Stimulated activated naive CD4-positive, alpha-beta T cell treated with Interleukin-2 at 50 U/mL for 16 hours (primary cell): ENCODE results near the gene LGALS1.

Experiments used
- DNase-seq: peaks from one replicate; lab custom pipeline; 2025; lab: John Stamatoyannopoulos, UW

The LGALS1 gene

DNA sequence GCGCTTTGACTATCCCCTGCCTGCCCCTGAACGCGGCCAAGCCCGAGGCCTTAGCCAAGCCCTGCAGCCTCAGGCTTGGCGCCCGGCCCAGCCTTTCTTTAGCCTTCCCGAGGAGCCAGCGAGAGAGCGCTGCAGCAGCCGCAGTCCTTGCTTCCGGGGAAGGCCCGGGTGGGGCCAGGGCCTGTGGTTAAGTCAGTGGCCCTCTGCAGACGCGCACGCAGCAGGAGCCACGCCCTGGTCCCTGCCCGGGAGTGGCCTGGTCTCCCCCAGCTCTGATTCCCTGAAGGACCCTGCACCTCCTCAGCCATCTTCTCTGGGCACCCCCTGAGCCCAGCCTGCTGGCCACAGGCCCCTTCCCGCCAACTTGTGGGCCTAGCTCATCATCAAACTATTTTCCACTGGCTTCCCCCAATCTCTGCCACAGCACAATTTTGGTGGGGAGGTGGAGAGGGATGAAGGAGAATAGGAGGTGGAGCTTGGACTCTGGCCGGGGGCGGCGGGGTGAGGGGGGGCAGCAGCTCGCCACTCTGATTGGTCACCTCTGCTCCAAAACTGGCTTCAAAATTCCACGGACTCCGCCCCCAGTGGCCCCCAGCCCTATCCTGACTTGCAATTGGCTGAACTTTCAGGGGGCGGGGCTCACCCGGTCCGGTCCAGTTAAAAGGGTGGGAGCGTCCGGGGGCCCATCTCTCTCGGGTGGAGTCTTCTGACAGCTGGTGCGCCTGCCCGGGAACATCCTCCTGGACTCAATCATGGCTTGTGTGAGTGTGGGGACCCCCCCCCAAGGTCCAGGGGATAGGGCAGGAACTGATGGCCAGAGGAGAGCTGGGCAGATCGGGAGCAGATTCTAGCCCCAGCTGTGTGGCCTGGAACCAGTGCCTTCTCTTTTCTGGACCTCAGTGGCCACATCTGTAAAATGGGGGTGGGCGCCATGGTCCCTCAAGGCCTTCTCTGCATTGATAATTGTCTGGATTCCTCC, at the start of gene LGALS1:
Gene LGALS1, plus strand, starts transcription at position 686 of the 979 bp plus-strand sequence. Its CDS starts 67 bp downstream, at position 753.
- peak; percentile 43 for DNase-seq

DNA sequence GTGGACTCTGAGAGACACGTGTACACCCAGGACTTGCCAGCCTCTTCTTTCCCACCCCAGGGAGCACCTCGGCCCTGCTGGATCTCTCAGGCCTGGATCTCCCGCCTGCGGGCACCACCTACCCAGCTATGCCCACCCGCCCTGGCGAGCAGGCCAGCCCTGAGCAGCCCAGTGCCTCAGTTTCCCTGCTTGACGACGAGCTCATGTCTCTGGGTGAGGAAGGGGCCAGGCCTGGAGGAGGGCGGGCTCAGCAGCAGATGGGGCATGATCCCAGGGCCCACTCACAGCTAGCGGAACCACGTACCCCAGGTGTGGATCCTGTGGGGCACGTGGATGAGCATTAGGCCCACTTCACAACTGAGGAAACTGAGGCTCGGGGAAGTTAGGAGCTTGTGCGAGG, 49.7 kb upstream of the LGALS1 start:
- DNase-seq = no peak

DNA sequence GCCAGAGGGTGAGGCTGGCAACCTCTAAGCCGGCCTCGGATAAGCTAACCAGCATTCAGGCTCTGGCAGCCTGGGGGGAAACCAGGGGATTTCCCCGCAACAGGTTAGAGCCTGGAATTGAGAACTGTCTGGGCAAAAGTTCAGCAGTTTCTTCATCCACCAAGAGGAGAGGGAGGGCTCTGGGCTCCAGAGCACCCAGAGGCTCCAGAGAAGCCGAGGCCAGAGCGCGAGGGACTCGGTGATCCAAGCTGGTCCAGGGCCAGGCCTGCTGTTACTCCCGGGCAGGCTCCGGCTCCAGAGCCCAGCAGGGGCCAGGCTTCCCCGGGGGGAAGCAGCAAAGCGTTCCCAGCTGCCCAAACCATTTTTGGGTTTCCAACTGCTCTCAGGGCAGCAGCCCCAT, 49.3 kb upstream of the LGALS1 start:
- no peak for DNase-seq

DNA sequence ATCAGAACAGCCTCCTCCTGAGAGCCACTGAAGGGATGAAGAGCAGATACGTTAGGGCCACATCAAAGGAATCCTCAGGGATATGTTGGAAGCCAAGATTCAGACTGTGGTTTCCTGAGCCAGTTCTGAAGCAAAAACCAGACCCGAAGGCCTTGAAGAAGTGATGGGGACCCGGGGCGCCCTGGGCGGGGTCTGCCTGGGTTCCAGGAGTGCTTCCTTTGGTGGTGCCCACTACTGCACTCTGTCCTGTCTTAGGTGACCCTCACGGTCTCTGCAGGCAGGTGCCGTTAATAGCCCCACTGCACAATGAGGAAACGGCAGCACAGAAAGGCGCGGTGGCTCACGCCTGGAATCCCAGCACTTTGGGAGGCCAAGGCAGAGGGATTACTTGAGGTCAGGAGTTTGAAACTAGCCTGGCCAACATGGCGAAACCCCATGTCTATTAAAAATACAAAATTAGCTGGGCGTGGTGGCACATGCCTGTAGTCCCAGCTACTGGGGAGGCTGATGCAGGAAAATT, 48.8 kb upstream of the LGALS1 start:
- no peak for DNase-seq

DNA sequence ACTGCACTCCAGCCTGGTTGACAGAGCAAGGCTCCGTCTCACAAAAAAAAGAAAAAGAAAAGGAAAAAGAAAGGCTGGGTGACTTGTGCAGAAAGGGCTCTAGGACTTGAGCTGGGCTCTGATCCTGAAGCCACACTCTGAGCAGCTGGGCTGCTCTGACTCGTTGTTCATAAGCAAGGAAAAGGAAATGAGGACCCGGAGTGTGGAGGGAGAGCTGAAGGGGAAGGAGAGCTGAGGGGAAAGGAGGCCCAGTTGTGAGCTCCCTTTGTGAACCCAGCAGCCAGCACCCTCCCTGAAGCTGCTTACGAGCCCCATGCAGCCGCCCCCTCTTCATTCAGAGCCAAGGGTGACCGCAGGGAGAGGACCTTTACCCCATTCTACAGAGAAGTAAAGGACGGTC, 48.3 kb upstream of the LGALS1 start:
- DNase-seq = no peak

DNA sequence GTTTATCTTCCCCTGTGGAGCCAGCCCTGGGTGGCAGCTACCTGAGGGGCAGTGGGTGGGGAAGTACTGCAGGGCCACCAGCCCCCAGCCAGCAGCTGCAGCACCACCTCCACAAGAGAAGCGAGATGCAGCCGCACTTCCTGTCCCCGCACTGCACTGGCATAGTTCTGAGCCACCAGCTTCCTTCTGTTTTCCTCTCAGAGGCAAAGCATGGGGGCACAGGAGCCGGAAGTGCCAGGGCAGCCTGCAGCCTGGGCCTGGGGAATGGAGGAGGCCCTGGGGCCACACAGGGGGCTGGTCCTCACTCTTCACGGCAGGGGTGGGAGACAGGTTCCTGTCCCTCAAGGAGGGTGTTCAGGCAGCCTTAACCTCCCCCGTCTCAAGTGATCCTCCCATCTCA, 47.9 kb upstream of the LGALS1 start:
- DNase-seq = peak; percentile 48

DNA sequence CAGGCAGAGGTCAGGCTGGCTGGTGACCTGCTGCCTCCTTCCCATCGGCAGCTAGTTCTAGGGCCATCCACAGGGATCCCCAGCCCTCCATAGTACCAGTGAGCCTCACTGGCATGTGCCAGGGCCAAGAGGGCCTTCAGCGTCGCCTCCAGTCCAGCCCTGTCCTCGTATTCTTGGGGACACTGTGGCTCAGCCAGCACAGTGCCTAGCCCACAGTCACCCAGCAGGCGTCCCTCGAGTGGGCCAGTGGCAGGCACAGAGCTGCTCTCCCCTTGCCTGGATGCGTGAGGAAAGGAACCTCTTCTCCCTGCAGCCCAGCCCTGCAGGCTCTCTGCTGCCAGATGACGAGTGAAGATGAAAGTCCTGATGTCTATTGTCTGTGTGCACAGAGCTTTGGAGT, 46.6 kb upstream of the LGALS1 start:
- no peak for DNase-seq

DNA sequence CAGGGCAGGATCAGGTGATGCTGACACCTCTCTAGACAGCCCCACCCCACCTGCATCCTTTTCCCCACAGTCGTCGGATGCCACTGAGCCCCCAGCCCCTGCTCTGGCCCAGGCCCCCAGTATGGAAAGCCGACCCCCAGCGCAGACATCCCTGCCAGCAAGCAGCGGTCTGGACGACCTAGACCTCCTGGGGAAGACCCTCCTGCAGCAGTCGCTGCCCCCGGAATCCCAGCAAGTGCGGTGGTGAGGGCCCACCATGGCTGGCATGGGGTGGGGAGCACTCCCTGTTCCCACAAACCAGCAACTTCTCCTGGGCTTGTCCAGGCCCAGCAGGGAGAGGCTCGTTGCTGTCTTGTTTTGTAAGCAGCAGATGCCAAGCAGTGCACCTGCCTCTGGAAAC, 45.5 kb upstream of the LGALS1 start:
- DNase-seq = no peak

DNA sequence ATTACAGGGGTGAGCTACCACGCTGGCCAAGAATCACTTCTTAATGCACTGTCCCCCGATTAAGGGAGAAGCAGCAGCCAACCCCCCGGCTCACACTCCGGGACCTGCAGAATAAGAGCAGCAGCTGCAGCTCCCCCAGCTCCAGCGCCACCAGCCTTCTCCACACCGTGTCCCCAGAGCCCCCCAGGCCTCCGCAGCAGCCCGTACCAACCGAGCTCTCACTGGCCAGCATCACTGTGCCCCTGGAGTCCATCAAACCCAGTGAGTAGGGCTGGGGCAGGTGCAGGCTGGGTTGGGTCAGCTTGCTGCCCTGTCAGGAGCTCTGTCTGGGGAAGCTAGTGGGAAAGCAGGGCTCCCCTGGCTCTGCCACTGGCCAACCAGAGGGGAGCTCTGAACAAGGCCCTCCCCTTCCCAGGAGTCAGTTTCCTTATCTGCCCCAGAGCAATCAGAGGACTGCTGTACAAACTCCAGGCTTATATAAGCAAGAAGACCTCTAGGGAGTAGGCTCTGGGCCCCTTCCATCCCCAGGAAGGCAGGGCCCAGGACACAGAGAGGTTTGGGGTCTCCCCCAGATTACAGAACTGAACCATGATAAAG, 44.5 kb upstream of the LGALS1 start:
- no peak for DNase-seq

DNA sequence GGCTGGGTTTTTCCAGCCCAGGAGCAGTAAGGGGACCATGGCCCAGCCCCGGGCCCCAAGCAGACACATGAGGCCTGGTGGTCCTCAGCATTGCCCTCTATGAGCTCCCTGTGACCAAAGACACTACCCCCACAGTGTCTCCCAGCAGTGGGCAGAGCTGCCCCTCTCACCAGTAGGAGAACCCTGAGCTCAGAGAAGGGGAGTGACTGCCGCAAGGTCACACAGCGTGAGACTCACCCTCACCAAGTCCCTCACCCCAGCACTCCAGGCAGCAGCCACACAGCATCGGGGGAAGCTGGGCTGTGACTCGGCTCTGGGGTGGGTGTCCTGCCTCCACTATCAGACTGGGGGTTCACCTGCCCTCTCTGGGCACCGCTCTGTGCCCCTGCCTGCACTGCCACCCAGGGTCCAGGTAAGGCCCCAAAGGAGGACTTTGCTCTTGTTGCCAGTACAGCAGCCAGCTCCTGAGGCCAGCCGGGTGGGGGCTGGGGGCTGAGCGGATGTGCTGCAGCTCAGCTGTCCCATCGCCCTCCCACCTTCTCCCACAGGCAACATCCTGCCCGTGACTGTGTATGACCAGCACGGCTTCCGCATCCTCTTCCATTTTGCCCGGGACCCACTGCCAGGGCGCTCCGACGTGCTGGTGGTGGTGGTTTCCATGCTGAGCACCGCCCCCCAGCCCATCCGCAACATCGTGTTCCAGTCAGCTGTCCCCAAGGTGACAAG, 43.8 kb upstream of the LGALS1 start:
- DNase-seq = no peak

DNA sequence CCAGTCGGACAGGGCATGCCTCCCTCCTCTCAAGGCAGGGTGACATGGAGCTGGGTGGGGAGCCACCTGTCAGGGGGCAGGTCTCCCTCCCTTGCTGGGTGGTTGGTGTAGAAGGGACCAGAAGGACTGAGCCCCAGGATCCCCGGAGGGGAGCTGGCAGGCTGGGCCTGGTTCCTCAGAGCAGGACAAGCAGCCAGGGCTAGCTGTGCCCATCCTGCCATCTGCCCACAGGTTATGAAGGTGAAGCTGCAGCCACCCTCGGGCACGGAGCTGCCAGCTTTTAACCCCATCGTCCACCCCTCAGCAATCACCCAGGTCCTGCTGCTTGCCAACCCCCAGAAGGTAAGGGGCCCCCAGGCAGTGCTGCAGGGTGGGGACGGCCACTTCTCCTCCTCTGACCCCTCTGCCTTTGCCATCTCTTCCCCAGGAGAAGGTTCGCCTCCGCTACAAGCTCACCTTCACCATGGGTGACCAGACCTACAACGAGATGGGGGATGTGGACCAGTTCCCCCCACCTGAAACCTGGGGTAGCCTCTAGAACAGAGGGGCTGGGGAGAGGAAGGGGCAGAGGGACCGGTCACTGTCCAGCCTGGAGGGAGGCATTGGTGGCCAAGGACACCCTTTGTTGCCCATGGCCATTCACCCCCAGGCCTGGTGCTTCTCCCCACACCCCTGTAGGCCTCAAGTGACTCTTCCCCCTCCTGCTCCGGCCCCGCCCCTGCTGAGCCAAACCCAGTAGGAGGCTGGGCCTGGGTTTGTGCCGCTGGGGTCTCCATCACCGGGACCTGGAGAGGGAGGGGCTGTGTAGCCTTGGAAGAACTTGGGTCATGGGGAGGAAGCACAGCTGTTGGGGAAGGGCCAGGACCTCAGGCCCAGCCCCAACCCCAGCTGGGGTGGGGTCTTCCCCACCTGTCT, 43.0 kb upstream of the LGALS1 start:
- DNase-seq = no peak

DNA sequence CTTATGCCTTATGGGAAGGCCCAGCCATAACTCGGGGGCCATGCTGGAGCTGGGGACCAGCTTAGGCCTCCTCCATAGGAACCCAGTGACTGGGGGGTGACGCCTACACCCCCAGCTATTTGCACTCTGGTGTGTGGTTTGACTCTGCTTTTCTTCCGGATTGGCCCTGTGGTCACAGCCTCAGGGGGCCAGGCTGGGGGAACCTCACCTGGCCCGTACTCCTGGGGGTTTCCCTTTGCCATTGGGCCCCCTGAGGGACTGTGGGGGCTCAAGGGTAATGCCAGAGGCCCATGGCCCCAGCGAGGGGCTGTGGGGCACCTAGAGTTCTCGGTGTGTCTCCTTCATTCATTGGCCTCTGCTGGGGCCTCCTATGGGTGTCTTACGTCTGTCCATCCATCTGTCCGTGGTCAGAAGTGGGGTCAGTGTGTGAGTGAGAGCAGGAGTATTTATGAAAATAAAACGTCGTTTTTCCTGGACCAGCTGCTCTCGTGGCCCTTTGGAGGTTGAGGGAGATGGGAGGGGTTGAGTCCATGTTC, 42.3 kb upstream of the LGALS1 start:
- DNase-seq = peak; percentile 29

DNA sequence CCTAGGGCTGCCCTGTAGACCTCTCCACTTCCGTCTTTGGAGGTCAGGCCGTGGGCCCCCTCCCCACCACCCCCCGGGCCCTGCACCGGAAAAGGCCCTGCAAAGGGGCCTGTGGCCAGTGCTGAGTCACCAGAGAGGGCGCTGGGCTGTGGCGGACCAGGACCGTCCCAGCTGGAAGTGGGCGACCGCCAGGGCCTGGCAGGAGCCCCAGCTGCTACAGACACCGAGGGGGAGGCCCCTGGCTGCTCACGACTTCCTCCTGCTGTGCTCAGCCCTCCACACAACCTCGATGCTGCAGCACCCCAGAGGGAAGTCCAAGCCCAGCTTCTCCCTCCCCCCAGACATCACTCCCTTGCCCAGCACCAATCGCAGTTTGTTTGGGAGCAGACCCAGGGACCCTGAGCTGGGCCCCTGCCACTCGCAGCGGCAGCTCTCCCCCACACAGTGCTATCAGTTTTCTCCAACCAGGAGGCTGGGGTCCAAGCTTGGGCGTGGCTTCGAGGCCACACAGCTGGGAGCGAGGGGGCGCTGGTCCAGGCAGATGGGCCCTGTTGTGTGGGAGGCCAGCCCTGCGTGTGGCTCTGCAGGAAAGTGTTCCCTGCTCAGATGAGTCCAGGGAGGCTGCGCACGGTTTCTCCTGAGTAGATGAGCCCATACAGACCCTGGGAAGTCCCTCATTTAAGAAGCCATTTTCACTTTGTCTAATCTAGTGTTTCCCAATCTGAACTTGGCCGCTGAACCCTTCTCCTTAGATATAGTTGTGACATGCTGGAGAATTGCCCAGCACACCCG, 41.6 kb upstream of the LGALS1 start:
- DNase-seq = peak; percentile 51

DNA sequence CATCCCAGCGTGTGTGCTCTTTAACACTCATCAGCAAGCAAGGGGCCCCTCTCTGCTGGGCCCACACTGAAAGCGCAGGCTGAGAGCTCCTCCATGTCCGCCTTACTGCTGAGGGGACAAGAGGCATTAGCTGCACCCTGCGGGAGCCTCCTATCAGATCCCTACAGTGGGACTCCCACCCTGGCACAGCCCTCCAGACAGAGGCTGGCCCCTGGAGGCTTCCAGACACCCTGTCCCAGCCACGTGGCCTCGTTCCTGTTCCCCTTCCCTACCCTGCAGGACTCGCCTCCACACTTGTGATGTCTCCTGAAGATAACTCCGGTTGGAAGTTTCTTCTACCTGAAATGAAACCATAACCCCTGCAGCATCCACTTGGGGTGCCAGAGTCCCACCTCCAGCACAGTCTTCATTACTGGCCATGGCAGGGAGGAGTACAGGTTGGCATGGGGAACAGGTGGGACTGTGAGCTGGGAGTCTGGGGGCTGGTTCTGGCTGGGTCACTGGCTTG, 41.0 kb upstream of the LGALS1 start:
- DNase-seq = no peak

DNA sequence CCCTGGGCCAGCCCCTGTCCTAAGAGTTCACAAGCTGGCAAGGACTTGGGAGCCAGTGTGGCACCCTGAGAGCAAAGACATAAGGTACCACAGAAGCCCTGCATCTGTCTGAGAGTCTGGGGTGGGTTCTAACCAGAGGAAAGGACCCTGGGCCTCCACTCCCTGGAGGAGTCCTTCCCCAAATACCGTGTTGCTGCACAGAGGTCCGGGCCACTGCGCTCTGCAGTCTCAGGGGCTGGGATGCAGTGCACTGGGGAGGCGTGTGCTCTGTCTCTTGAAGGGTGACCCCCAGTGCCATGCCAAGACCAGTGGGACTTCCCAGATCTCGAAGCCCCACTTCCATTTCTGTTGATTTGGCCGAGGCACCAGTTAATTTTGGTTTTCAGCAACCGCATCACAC, 40.3 kb upstream of the LGALS1 start:
- DNase-seq = no peak

DNA sequence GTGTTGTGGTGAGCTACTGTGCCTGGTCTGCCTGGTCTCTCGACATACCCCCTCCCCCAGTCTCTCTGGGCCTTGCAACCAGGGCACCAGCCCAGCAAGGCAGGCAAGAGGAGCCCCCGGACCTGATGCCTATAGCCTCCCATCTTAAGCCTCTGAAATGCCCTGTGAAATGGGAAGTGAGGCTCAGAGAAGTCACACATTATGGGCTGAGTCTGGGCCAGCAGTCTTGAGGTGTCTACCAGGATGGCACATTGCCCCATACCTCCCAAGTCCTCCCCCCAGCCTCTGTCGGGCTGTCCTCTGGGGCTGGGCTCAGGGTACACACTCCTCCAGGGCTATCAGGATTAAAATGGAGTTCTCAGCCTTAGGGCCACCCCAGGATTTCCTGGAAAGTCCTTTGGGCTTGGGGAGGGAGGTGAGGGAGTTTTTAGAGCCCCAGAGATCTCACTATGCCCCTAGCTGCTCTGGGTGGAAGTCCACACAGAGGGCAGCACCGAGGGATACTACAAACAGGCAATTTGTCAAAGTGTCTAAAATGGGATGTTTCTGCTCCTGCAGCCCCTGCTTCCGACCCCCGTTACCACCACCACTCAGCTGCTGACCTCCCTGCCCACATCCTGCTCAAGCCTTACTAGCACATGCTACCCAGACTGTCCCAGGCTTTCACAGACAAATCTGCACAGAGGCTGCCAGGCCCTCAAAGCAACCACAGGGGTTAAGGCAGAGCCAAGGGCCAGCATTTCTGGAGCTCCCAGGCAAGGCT, 39.1 kb upstream of the LGALS1 start:
- DNase-seq = no peak

DNA sequence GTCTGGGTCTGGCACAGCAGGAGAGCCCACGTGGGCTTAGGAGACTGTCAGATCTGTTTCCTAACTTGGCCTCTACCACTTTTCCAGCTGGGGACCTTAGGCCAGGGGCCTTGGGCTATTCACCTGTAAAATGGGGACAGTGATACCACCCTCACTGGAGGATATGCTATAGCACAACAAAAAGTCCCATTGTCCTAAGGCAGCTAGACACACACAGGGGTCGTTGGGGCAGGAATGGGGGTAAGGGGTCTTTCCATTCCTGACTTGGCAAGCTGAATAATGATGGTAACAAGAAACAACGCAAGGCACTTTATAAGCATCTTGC, 38.5 kb upstream of the LGALS1 start:
- DNase-seq = no peak

DNA sequence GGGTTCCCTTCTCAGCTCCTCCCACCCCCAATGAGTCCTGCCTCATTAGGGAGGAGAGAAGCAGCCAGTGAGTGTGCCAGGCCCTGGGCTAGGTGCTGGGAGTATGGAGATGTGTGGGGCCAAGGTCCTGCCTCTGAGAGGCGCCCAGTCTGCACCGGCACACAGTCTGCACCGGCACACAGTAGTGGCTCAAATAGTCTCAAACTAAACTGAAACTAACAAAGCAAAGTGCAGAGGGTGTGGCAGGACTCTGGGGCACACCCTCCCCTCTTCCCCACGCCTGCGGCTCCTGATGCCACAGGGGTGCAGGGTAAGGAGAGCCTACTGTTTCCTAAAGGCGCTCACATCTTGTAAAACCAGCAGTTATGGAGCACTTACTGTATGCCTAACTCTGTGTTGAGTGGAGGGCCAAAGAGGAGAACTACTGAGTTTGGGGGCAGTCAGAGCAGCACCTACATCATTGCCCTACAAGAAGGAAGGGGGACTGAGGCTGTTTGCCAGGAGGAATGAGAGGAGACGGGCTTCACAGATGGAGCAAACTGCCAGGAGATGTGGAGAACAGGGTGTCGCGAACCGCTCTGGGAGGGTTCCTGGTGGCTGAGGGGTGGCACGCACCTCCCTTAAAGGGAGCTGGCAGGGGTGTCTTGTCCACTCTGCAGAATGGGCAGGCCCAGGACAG, 36.9 kb upstream of the LGALS1 start:
- peak; percentile 12 for DNase-seq
